Endothelial cell of coronary artery (primary cell): ENCODE results near the gene ABCC1. TPM values are rescaled to one million over a fixed set of nuclear protein-coding genes. Genes with fewer than 3 reads are reported as not detected.

Experiments
- total RNA-seq: library from RNA; depleted of rRNA; stranded (reverse); fragments of >200 nt; gene quantifications from 2 replicates; pipeline ENCODE4 v1.2.3, GENCODE V29; 2014

ABCC1 gene
- total RNA-seq = 30.8 and 76.1 TPM in 2 replicates

DNA sequence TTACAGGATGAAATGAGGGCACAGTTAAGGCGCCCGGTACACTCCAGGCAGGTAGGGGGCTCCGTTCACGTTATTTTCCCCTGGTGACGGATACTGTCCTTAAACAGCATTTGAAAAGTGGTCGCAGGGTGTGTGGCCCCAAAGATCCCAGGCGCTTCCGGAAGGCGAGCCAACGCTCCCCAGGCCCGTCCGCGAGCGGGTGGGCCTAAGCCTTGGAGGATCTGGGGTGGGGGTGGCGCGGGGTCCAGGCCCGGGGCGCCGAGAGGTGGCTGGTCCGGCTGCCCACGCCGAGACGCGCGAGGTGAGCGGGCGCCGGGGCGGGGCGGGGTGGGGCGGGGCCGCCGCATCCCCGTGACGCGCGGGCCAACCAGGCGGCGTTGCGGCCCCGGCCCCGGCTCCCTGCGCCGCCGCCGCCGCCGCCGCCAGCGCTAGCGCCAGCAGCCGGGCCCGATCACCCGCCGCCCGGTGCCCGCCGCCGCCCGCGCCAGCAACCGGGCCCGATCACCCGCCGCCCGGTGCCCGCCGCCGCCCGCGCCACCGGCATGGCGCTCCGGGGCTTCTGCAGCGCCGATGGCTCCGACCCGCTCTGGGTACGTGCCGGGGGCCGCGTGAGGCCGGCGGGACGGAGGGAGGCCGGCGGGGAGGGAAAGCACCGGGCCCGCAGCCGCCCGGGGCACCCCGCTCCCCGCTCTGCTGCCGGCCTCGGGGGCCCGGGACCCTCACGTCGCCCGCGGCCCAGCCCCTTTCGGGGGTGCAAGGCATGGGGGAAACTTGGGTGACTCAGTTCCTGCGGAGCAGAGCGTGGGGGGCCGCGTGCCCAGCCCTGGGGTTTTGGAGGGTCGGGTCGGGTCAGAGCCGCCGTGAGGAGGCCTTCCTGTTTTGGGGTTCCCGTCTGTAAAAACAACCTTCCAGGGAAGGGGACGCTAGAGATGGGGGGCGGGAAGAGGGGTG is at the start of gene ABCC1:
ABCC1 (plus strand) TSS at position 407 of the 951 bp plus-strand sequence; CDS start at position 543, 136 bp downstream.

Other genes with a start within 250 kb of the ABCC1 start
- gene MYH11, start 92.6 kb upstream of the ABCC1 start, total RNA-seq = under 0.01 TPM in 2 replicates
- 17.9 and 18.0 TPM in 2 replicates for gene CEP20, start 61.0 kb upstream of the ABCC1 start, total RNA-seq